ELF-1 (cell line): ENCODE data around the gene DNAH7.
A peak's percentile ranks its signal among the peaks of the same experiment; 100 is the strongest.
"Not testable (repeated sequence)": the region's sequence is repeated elsewhere in the genome, so short reads cannot be mapped to it uniquely, and the experiment has no call there.

Experiments
- DNase-seq: peaks from one replicate; pipeline ENCODE4 v3.0.0-alpha.2; 2016; ENCODE audit warnings: low read depth, low spot score

DNAH7 gene

DNA sequence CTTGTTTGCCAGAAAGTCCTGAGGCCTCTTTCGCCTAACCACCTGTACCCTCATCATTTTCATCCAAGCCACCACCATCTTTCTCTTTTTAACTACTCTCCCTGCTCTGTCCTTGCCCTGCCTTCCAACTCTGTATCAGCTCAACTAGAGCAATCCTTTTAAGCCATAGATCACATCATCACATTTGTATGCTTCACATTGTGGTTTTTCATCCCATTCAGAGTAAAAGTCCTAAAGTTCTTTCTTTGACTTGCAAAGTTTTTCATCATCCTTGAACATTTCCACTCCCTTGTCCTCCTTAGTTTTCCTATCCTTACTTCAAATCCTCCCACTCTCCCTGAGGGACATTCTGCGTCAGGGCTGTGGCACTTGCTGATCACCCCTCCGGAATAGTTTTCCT, 337.7 kb downstream of the DNAH7 start:
- no peak for DNase-seq

DNA sequence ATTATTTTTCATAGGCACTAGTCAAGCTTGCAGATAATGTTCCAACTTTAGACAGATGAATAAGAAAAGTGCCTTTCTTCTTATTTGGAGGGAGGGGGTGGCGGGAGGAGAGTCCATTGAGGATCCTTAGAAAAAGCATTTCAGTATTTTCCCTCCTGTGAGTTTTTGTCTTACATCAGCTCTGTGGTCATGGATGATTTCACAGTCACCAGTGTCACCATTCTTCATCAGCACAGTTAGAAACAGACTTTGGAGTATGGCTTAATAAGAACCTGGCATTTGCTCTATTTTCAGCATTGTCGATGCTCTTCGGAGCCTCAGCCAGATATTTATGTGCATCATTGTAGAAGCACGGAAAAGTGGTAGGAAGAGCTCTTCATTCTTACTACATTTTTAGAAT, 341.5 kb downstream of the DNAH7 start:
- DNase-seq: no peak

DNA sequence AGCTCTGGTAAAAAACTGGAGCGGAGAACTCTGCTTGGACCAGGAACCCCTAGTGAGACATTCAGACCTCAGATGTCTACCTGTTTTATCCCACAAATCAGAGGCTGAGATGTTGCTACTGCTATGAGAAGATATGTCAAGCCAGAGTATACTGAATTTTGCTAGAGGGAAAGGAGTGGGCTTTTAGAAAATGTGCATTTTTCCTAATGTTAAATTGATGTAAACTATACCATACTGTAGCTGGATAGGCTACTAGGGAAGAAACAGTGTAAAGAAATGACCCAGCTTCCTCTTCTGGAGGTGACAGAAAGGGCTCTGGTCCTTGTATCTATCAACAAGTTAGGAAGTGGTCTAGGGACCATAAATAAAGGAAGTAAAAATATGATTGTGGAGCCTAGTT, 346.6 kb downstream of the DNAH7 start:
- DNase-seq: no peak

DNA sequence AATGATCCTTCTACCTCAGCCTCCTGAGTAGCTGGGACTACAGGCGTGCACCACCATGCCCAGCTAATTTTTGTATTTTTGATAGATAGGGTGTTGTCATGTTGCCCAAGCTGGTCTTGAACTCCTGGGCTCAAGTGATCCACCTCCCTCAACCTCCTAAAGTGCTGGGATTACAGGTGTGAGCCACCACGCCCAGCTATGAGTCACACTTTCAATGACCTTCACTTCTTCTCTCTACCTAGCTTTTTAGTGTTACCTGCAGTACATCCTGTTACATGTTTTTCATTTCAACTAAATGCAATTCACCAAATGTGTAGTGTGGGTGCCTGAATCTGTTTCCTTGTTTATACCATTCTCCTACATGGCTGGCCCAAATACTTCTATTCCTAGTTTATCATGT, 347.6 kb downstream of the DNAH7 start:
- no peak for DNase-seq

DNA sequence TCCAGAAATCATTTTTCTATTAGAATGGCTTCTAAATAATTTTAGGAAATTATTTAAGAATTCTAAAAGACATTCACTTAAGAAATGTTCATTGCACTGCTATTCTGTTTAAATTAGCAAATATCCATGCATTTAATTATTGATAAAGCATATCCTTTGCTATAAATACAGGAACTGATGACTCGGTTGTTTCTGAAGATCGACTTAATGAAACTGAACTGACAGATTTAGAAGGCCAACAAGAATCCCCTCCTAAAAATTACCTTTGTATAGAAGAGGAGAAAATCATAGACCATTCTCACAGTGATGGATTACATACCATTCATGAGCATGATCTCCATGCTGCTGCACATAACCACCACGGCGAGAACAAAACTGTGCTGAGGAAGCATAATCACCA, 352.2 kb downstream of the DNAH7 start:
- no peak for DNase-seq

DNA sequence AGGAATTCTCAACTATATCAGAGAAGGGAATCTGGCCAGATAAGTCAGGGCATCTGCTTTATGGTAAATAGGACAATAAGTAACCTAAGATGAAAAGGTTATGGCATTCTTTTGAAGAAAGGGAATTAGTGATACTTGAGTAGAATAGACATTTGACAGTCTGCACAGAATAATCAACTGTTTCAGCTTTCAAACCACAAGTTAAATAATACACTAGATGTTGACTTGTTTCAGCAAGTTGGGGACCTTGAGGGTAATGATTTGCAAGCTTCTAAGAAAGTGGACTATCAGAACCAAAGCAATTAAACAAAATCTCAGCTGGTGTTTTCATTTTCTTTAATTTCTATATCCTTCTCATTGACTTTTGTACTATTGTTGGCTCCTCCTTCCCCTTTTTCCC, 357.2 kb downstream of the DNAH7 start:
- no peak for DNase-seq

DNA sequence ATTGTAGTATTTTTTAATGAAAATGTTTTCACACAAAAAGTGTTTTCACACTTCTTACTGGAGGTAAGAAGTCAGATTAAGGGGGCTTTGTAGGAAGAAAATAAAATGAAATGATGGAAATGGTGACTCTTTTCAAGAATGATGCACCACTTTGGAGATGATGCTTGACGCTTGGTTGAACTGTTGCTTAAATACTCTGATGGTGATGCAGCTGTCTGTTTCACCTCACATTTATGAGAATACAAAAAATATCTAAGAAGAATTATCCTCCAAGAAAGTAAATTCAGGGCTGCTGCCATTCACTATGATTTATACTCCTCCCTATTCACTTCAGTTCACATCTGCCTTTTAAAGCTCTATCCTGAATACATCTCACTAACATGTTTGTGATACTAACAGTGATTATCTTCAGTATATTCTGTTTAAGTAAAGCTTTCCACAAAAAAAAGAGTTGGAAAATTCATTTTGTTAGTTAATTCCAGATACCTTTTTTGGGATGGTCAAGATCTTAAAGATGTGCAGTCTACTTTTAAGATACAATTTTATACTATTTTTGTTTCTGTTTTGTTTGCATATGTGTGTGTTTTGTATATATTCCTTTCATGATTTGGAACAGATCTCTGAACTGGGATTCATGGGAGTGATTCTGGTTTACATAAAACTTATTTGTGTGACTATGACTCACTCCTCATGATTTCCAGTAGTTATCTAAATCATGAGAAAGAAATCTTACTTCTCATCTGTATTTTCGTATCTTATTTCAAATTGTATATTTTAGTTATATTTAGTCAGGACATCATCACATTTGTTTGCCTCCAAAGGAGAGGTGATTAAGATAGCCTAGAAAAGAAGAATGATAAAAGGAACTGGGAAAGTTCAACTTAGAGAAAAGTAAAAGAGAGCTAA, 358.5 kb downstream of the DNAH7 start:
- DNase-seq: no peak

DNA sequence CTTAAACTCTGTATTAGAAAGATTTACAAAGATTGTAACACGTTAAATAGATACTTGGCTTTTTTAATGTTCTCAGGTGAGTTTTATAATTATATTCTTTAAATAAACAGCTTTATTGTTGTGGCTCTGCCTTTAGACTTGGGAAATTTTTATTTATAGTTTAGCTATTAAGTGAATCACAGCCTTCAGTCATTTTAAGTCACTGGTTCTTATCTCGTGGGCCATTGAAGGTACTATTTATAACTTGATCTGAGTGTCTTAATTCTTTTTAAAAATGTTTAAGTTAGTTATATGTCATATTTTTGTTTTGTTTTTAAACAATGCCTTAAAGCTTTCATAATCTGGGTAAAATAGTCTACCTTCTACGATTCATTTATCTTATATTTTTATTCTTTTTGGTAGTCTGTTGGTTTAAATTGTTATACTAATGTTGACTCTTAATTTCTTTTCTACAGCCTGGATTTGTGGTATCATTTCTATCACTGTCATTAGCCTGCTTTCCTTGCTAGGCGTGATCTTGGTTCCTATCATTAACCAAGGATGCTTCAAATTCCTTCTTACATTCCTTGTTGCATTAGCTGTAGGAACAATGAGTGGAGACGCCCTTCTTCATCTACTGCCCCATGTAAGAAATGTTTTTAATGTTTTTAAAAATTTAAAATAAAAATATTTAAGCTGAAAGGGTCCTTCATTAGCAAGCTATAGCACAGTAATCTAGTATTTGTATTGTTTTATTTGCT, 362.3 kb downstream of the DNAH7 start:
- DNase-seq: no peak

DNA sequence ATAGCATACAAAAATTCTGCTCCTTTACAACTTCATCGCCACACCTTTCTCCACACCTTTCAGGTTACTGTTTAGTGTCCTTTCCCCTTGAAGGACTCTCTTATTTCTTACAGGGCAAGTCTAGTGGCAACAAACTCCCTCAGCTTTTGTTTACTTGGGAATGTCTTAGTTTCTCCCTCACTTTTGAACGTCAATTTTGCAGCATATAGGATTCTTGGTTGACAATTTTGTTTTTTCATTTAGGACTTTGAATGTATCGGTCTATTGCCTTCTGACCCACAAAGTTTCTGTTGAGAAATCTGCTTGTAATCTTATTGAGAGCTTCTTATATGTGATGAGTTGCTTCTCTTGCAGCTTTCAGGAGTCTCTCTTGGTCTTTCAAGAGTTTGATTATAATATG, 368.2 kb downstream of the DNAH7 start:
- DNase-seq: no peak

DNA sequence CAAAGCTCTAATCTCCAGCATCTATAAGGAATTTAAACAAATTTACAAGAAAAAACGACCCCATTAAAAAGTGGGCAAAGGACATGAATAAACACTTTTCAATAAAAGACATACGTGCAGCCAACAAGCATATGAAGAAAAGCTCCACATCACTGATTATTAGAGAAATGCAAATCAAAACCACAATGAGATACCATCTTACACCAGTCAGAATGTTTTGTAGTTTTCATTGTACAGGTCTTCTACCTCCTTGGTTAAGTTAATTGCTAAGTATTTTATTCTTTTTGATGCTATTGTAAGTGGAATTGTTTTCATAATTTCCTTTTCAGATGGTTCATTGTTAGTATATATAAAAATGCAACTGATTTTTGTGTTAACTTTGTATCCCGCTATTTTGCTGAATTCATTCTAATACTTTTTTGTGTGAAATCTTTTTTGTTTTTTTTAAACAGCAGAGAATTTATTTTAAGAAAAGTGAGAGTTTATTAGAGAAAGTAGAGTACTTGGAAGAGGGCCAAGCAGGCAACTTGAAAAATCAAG, 370.9 kb downstream of the DNAH7 start:
- DNase-seq: no peak

DNA sequence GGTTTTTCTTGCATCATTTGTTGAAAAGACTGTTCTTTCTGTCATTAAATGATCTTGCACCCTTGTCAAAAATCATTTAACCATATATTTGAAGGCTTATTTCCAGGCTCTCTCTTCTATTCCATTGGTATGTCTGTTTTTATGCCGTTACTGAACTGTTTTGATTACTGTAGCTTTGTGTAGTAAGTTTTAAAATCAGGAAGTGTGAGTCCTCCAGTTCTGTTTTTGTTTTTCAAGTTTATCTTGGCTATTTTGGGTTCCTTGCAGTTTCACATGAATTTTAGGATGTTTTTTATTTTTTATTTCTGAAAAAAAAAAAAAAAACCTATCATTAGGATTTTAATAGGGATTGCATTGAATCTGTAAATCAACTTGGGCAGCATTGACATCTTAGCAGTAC, 372.6 kb downstream of the DNAH7 start:
- no peak for DNase-seq

DNA sequence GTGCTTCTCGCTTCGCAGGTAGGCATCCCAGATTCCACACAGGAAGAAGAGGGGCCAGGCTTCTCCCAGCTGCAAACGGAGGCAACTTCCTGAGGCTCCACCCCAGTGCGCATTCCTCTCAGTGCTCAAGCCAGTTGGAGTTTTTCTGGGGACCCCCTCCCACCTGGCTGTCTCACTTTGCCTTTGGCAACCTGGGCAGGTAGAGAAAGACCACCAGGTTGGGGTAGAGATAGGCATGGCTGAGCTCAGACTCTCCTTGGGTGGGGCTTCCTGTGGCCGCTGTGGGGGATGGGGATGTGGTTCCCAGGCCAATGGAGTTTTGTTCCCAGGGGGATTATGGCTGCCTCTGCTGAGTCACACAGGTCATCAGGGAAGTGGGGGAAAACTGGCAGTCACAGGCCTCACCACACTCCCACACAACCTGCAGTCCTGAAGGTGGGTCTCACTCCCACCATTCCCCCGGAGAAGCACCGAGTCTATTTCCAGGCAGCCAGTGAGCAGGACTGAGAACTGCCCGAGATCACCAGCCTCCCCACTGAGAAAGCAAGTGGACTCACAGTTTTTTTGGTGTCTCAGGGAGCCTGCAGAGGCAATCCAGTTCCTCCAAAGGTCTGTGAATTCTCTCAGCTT, 373.5 kb downstream of the DNAH7 start:
- peak; percentile 52 for DNase-seq

DNA sequence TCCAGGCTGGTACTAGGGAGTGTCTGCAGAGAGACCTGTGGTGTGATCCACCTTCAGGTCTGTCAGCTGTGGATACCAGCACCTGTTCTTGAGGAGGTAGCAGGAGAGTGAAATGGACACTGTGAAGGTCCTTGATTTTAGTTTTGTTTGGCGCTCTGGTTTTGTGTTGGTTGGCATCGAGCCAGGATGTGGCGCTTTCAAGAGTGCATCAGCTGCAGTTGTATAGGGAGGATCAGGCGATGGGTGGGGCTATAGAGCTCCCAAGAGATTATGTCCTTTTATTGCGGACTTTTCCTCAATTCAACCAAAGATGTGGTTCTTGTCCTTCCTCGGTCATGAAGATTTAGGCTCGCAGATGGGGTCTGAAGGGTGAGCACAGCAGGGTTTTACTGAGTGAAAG, 374.1 kb downstream of the DNAH7 start:
- no peak for DNase-seq

DNA sequence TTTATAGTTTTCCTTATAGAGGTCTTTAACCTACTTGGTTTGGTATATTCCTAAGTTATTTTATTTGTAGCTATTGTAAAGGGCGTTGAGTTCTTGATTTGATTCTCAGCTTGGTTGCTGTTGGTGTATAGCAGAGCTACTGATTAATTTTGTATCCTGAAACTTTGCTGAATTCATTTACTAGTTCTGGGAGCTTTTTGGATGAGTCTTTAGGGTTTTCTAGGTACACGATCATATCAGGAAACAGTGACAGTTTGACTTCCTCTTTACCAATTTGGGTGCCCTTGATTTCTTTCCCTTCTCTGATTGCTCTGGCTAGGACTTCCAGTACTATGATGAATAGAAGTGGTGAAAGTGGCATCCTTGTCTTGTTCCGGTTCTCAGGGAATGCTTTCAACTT, 376.1 kb downstream of the DNAH7 start:
- DNase-seq: not testable (repeated sequence)
